ENCODE data around the gene ZBTB42. TPM values are rescaled to one million over a fixed set of nuclear protein-coding genes. Genes with fewer than 3 reads are reported as not detected.

Gene ZBTB42
- total RNA-seq, 2 donors from 2014 or later, result 3.3 to 3.8 TPM

DNA sequence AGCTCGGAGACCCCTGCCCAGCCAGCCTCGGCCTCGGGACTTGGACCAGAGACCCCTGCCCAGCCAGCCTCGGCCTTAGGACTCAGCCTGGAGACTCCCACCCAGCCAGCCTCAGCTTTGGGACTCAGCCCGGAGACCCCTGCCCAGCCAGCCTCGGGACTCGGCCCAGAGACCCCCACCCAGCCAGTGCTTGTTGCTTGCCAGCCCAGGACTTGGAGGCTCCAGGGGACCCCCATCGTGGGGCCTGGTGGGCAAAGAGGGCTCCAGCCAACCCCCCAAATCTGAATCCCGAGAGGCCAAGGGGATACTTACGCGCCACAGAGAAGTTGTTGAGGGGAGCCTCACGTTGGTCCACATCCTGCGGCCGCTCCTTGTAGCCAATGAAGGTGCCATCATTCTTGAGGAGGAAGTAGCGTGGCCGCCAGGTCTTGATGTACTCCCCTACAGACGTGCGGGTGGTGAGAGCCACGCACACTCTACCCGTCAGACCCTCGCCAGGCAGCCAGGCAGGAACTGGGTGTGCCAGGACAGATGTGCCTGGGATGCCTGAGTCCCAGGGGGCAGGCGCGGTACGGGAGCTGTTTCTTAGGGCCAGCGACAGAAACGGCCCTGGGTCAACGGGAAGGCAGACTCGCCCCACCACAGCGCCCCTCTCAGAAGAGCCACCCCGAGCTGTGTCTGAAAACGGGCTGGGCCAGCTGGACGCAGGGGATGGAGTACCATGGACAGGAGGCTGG is 21.0 kb upstream of the ZBTB42 start:
- no peak for DNase-seq (ENCODE audit: low spot score)
- intact Hi-C loops (cut with DNase I), result no loop called here

DNA sequence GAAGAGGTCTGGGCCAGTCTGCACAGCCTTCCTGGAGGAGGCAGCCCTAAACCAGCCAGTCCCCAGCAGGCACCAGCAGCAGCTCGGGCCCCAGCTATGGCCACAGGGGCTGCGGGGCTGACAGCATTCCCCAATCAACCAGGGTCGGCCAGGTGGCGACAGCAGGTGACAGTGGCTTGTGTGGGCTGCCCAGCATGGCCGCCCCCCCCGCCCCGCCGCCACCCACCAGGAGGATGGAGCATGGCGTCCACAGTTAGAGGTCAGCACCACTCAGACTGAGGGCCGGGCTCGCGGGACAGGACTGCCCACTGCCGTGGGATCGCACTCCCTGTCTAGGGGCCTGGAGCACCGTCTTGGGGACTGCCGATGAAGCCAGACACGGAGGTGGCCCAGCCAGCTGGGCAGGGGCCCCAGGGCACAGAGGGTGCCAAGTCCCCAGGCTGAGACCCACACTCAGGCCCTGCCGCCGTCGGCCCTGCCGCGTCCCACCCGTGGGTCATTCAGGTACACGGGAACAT is 20.3 kb upstream of the ZBTB42 start:
- intact Hi-C loops (cut with DNase I), result no loop called here
- no peak for DNase-seq (ENCODE audit: low spot score)

DNA sequence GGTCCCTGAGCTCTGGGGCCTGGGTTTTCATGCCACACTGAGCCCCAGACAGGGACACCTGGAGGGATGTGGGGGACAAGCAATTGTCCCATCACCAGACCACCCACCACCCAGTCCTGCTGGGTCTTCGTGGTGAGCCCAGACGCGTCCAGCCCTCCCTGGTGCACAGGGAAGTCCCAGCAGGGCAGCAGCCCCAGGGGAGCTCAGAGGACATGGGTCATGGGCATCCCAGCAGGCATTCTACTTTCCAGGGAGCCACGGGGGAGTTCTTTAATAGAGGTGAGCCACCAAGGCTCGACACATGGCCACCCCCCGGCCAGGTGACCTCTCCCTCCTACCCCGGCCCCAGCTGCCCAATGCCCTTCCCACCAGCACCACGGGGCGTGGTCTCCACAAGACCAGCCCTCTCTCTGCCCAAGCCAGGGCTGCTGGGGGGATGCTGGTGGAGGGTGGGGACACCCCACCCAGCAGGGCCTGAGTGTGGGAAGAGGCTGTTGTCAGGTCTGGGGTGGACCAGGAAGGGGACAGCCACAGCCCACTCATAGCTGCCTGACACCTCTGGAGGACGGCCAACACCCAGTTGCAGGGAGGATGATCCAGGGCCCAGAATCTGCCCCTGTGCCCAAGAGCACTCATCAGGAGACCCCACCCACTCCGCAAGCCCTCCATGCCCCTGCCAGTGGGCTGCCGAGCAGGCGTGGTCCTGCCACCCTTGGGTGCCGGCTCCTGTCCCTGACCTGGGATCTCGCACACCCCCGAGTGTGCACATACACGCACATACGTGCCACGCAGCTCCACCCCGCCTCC is 19.4 kb upstream of the ZBTB42 start:
- intact Hi-C loops (cut with DNase I), result no loop called here

DNA sequence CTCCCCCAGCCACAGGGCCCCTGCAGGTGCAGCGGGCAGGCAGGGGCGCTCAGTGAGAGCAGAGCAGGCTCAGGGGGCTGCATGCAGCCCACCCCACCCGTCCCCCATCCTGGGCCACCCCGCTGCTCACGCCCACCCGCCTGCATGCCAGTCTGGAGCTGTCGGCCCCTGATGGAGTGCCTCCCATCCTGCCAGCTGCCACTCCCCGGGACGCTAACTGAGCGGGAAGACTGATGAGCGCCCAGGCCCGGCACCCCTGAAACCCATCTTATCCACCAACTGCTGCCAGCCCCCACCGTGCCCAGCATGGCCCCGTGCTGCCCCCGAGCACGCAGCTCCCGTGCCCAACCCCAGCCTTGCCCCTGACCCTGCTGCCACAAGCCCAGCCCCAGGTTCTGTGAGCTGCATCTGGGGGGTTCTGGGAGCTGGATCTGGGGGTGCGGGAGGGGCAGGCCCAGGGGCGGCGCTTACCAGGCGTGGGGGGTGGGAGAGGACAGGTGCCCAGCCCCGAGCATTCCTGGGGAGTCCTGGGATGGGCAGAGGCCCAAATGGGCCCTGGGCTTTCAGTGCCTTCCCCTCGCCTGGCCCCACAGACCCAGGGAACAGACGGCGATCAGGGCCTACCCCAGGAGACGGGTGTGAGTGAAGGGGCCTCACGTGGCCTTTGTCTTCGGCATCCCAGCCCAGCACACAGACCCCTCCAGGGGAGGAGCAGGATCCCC is 18.7 kb upstream of the ZBTB42 start:
- no peak for DNase-seq (ENCODE audit: low spot score)
- intact Hi-C loops (cut with DNase I), result no loop called here

More for the DNA sequence above, 19.4 kb upstream of the ZBTB42 start:
- no peak for DNase-seq (ENCODE audit: low spot score)

DNA sequence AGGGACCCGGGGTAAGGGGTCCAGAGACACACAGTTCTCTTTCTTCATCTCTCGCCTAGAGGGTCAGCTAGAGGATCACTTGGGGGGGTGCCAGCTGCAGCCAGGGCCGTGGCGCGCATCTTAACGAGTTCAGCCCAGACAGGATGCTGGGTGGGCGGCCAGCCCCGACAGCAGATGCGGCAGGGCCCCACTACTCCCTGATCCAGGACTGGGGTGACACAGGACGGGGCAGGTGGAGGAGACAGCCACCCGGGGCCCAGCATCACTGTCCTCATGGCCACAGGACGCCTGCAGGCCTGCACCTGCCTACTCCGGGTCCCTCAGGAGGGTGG is 18.1 kb upstream of the ZBTB42 start:
- intact Hi-C loops (cut with DNase I), result no loop called here
- no peak for DNase-seq (ENCODE audit: low spot score)

DNA sequence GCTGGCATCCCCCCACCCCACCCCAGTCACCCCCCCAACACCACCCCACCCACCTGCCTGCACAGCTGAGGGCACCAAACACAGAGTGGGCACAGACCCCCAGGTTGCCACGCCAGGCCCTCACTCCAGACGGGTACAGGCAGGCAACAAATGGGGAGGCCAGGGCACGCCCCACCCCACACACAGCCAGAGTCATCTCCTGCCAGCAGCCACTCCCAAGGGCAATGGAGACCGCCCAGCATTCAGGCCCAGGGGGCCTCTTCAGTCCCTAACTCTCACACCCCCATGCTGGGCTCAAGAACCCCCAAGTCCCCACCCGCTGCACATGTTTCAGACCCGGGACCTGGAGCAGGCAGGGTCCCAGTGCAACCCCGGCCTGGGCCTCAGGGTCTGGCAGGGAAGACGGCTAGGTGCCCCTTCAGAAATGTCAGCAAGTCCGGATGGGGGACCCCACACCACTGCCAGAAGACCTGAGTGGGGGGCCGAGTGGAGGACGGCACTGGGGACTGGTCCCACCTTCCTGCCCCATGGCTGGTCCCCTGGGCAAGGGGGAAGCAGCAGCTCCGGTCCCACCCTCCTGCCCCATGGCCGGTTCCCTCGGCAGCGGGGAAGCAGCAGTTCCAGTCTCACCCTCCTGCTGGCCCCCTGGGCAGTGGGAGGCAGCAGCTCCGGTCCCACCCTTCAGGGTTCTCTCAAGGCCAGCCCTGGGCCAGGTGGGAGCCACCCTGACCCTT is 17.2 kb upstream of the ZBTB42 start:
- no peak for DNase-seq (ENCODE audit: low spot score)
- intact Hi-C loops (cut with DNase I), result no loop called here

DNA sequence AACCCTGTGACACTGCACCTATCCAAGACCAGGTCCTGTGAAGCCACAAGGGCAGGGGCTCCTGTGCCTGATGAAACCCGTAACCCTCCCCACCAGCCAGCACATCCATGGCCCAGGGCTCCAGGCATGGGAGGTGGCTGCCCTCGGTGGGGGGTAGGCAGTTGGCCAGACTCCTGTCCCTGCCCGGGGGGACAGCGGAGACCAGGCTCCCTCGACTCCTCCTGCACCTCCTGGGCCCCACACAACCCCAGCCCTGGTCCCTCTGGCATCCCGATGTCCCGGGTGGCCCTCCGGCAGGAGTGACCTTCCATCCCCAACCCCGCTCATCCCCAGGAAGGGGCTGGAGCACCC is 16.7 kb upstream of the ZBTB42 start:
- intact Hi-C loops (cut with DNase I), result no loop called here
- DNase-seq (ENCODE audit: low spot score), result no peak

DNA sequence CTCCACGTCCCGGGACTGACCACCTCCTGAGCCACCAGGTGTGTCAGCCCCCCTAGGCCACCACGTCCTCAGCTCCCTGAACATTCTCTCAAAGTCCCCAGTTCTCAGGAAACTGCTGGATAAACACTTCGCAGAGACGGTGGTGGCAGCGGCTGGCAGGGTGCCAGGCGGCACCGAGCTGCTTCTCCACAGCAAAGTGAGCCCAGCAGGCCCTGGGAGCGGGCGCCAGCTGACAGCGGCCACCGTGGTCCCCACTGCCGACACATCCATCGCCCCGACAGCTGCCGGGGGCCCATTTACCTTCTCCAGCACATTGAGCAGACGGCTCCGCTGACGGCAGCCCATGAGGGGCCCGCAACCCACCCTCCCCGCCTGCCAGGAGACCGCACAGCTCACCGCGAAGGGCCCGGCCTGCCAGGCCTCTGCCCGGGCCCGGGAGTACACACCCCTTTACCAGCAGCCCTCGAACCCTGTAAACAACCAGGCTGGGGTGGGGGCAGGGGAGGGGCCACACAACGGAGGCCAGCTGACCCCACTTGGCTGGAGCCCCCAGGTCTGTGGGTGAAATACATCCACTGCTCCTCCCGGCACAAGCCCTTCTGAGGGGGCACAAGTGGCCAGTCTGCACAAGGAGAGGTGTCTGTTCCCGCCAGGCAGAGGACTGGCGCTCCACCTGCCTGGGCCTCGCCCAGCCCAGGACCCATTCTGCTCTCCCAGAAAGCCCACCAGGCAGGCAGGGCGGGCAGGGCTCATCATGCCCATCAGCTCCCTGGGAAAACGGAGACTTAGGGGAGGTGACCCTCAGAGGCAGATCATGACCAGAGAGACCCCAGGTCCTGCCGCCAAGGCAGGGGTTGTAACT is 15.8 kb upstream of the ZBTB42 start:
- intact Hi-C loops (cut with DNase I), result no loop called here
- DNase-seq (ENCODE audit: low spot score), result no peak

DNA sequence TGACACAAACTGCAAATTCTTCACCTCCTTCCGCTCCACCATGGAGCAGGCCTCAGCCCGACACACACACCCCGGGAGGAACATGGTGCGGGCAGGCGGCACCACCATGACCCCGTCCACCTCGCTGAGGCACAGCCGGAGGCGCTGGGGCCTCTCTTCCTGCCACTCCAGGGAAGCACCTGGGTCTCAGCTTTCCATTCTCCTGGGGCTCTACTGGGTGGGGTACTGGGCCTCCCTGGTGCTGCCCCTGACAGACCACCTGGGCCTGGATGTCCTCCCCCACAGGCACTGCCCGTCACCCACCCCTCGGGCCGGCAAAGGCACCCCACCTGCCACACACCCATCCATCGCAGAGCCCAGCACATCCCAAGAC is 15.2 kb upstream of the ZBTB42 start:
- intact Hi-C loops (cut with DNase I), result no loop called here

DNA sequence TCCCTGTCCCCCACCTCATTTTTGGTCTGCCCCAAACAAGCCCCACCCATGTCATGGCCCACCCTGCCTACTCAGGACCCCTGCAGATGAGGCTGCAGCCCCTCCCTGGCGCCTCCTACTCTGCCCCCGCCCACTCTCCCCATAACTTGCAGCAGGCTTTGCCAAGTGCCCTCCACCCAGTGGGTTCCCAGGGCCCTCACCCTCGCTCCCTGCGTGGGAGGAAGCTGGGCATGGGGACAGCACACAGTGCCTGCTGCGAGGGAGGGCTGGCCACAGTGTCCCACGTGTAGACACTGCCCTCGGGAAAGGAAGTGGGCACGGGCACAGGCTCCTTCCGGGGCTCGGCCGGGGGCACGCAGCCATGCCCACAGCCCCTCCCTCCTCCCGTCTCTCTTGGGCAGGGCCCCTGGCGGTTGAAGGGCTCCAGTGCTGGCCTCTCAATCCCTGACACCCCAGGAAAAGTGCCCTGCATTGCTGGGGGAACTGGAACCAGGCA is 14.8 kb upstream of the ZBTB42 start:
- no peak for DNase-seq (ENCODE audit: low spot score)
- intact Hi-C loops (cut with DNase I), result no loop called here

More for the DNA sequence above, 15.2 kb upstream of the ZBTB42 start:
- no peak for DNase-seq (ENCODE audit: low spot score)

DNA sequence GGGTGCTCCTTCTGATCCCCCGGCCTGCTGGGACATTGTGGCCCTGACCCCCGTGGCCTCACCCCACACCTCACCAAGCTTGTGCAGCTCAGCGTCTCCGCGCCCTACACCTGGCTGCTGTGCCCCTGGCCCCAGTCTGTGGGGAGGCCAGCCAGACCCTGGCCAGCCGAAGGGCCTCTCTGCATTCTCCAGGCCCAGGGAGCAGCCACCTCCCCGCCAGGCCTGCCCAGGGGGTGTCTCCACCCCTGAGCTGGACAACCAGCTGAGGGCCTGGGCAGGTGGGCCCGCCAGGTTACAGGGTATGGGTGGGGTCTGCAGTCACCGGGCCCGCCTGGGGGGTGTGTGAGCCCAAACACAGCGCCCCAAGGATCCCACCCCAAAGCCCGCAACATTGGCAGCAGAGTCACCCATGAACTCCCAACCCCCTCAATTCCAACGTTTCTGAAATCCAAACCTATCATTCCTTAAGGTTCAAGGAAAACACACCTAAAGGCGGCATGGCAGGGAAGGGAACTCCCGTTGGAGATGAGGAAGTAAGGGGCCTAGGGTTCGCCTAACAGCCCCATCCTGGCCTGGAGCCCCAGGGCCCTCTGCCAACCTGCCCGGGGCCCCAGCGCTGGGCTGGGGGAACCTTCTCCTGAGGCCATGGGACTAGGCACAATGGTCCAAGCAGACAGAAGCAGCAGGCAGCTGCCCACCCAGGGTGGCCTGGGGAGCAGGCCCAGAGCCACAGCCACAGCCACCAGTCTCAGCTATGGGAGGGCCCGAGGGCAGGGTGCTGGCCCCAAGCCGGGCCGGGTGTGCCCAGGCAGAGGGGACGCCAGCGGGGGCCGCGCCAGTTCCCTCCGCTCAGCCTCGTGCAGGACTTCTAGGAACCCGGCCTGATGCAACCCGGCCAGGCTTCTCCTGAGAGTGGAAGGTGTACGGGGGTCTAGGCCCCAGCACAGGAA is 13.9 kb upstream of the ZBTB42 start:
- intact Hi-C loops (cut with DNase I), result no loop called here
- DNase-seq (ENCODE audit: low spot score), result no peak

DNA sequence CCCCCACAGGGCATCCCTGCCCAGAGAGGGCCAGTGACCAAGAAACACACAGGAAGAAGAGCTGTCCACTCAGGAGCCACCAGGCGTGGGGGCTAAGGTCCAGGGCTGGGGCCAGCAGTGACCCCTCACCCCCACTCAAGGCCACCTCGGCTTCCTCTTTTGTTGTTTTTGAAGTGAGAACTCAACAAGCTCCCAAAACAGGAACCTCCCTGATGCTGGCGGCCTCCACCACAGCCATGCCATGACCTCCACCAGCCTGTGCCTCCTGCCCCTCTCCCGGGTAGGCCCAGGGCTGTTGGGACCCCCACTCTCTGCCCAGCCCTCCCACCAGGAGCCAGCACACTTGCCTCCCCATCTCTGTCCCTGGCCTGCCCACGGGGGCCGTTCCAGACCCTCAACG is 13.2 kb upstream of the ZBTB42 start:
- no peak for DNase-seq (ENCODE audit: low spot score)
- intact Hi-C loops (cut with DNase I), result no loop called here

DNA sequence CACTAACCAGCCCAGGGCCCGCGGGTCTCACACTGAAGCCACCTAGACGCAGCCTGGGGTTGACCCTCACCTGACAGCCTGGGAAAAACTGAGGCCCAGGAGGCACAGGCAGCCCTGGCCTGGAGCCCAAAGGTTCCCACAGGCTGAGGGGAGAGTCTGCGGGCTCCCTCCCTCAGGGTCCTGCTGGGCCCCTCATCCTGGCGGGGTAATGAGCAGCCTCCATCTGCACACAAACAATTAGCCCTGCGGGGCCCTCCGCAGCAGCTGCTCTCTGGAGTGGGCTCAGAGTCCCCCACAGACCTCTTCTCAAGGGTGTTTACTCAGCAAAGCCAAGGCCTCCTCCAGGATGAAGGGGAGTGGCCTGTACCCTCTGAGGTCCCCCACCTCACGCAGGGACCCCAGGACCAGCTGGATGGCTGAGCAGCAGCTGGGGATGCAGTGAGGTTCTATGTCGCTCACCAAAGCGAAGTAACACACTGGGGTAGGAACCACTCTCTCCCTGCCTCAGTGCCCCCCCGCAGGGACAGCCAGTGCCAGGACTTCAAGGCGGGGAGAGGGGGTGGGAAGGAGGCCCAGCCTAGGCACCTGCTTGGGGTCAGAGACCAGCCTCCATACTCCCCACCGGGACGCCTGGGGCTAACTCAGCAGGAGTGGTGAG is 12.6 kb upstream of the ZBTB42 start:
- no peak for DNase-seq (ENCODE audit: low spot score)
- intact Hi-C loops (cut with DNase I), result no loop called here

DNA sequence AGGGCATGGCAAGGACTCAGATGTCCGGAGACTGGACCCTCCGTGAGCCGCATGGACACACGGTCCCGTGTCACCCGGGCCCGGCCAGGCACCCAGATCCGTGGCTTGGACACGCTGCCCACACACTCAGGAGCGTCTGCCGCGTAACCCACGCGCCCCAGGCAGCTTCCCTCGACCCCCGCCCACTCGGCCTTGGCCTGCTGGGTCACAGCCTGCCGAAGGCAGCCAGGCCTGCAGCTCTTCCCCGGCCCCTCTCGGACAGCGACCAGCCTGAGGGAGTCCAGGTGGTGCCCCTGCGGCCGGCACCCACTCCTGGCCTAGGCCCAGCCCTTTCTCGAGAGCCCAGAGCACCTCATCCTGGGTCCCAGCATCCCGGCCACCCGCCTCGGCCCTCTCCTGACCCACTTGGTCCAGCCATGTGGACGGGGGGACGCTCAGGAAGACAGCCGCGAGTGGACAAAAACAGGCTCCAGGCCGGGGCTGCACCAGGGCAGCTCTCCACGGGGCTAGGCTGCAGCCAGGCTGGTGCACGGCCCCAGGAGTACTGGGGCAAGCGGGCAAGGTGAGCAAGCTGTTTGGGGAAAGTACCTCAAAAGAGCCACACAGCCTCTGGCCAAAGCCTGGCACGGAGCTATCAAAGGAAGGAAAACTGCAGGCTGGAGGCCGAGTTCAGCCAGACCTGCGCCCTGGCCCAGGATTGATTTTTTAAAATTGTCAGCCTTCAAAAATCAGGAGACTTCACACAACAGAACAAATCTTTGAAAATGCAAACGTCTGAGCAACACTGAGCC is 11.8 kb upstream of the ZBTB42 start:
- intact Hi-C loops (cut with DNase I), result no loop called here
- DNase-seq (ENCODE audit: low spot score), result no peak

DNA sequence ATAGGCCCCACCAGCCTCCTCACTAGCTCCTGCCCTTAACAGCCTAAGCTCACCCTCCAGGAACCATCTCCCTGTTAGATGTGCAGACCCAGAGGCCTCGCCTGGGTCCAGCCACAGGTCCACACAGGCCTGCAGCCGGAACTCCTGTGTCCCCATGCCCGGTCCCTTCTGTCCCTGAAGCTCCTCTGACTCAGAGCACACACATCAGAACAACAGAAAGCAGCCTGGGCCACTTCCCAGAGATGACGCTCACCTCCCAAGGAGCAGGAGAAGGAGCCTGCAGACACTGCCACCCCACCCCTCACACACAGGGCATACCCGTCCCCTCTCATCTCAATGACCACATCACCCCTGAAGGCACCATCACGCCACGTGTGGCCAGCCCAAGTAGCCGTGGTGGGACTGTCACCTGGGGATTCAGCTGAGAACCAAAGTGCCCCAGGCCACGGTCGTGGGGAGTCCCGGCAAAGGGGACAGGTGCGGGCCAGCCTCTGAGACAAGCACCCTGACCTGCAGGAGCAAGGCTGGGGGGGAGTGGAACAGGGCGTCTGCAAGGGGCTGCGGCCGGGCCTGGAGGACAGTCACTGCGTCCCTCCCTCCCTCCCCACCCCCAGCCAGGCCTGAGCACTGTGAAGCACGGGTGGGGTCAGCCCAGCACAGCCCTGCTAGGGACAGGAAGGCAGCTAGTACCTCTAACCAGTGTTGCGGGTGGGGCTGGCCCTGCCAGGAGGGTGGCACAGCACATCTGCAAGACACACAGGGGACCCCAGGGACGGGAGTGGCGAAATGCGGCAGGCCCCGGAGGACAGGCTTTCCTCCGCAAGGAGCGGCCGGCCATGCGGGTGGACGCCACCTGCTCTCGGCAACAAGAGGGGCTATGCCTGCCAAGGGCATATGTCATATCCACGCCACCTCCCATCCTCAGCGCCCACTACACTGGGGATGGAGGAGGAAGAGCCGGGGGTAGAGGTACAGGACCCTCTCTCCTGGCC is 10.9 kb upstream of the ZBTB42 start:
- DNase-seq (ENCODE audit: low spot score), result no peak
- intact Hi-C loops (cut with DNase I), result no loop called here
